Testis (tissue), 3 donors: ENCODE data around the gene MFAP3. TPM values are rescaled to one million over a fixed set of nuclear protein-coding genes. Genes with fewer than 3 reads are reported as not detected.
"Not testable (repeated sequence)": the region's sequence is repeated elsewhere in the genome, so short reads cannot be mapped to it uniquely, and the experiment has no call there.

ENCODE experiments used
- DNase-seq: peaks from one replicate; pipeline ENCODE4 v3.0.0-alpha.2; 2019
- H3K27ac ChIP-seq, 2 donors: fragments of 200-600 bp; sonication (generic); one replicate each; pipeline ENCODE4 v1.5.1; 2019
- H3K27me3 ChIP-seq: fragments of 200-600 bp; sonication (generic); one replicate; pipeline ENCODE4 v1.5.1; 2019
- H3K36me3 ChIP-seq: fragments of 200-600 bp; sonication (generic); one replicate; pipeline ENCODE4 v1.5.1; 2017; ENCODE audit warnings: low read depth; ENCODE audit errors: missing control alignments
- H3K4me1 ChIP-seq: fragments of 200-600 bp; sonication (generic); one replicate; pipeline ENCODE4 v1.5.1; 2019
- H3K4me3 ChIP-seq, 2 donors: fragments of 200-600 bp; sonication (generic); one replicate each; pipeline ENCODE4 v1.5.1; 2017 to 2019
- H3K9me3 ChIP-seq: fragments of 200-600 bp; sonication (generic); one replicate; pipeline ENCODE4 v1.5.1; 2017
- POLR2A ChIP-seq: fragments of 450-650 bp; IDR thresholded peaks from one replicate; pipeline ENCODE4 v1.6.1; 2017; ENCODE audit warnings: antibody characterized with exemption, mild to moderate bottlenecking, moderate library complexity
- WGBS, 2 donors: methylation state at CpG; one replicate each; pipeline ENCODE4 v1.1.5; 2018; 5-methylcytosine and 5-hydroxymethylcytosine counted together
- intact Hi-C: fragments of 100-400 bp; cut with DNase I; formaldehyde crosslinking; loops from one replicate; pipeline ENCODE4 v1.15.1; 2023; ENCODE audit warnings: low total_unique reads
- polyA plus RNA-seq: library from polyadenylated mRNA; stranded (reverse); fragments of 350-450 nt; fragmentation: Illumina TruSeq; extraction: RNeasy Lipid Tissue Mini Kit (QIAGEN cat#74804); gene quantifications from one replicate; pipeline ENCODE4 v1.2.3, GENCODE V29; 2014; ENCODE audit warnings: low read depth, low replicate concordance; ENCODE audit not compliant: insufficient read depth
- total RNA-seq, 2 donors: library from RNA; depleted of rRNA; stranded (reverse); fragments of >200 nt; gene quantifications; one replicate each; pipeline ENCODE4 v1.2.3, GENCODE V29; 2016
- TF ChIP-seq, protein P1 (sequence below), 3 experiments: fragments of 450-650 bp in 2 of 3; fragments of 200-600 bp in 1 of 3; sonication (generic) in 1 of 3; IDR thresholded peaks; one replicate each; pipeline ENCODE4 v1.5.1; 2016 to 2019; ENCODE audit warnings: antibody characterized with exemption in 3 of 3, mild to moderate bottlenecking in 2 of 3, moderate library complexity in 1 of 3

The MFAP3 gene
- total and polyA plus RNA-seq, 3 donors from 2014 or later = 18.5 to 31.5 (median 30.0) TPM

DNA sequence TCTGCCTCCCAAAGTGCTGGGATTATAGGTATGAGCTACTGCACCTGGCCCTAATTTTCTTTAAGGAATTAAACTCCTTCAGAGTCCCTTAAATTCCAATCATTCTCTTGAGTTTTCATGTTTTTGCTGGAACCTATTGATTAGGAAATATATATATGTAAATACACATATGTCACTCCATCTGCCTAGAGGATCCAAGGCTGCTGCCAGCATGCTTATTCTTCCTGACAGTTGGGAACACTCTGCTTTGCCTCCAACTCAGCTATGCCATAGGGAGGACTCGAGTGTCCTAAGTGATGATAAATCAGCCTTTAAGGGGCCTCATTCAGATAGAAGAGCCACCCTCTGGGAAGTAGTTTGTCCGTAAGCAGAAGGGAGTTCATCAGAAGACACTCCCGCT, 21.8 kb downstream of the MFAP3 start:
- H3K36me3 ChIP-seq = no peaks in the 10 kb centered on the region
- no peak overlapping the region for H3K27ac ChIP-seq
- H3K27me3 ChIP-seq = no peaks in the 10 kb centered on the region
- 86 to 88% methylated on average over 3 of the region's 3 CpGs for WGBS, 2 donors
- intact Hi-C loops = no loop called here
- DNase-seq = no peak
- H3K9me3 ChIP-seq = no peaks in the 10 kb centered on the region
- no peaks in the 10 kb centered on the region for H3K4me1 ChIP-seq
- no peak overlapping the region for H3K4me3 ChIP-seq
- TF ChIP-seq, protein P1, sequence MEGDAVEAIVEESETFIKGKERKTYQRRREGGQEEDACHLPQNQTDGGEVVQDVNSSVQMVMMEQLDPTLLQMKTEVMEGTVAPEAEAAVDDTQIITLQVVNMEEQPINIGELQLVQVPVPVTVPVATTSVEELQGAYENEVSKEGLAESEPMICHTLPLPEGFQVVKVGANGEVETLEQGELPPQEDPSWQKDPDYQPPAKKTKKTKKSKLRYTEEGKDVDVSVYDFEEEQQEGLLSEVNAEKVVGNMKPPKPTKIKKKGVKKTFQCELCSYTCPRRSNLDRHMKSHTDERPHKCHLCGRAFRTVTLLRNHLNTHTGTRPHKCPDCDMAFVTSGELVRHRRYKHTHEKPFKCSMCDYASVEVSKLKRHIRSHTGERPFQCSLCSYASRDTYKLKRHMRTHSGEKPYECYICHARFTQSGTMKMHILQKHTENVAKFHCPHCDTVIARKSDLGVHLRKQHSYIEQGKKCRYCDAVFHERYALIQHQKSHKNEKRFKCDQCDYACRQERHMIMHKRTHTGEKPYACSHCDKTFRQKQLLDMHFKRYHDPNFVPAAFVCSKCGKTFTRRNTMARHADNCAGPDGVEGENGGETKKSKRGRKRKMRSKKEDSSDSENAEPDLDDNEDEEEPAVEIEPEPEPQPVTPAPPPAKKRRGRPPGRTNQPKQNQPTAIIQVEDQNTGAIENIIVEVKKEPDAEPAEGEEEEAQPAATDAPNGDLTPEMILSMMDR (IDR thresholded peaks at IDR 0.05) = no peak
- TF ChIP-seq POLR2A = no peak

DNA sequence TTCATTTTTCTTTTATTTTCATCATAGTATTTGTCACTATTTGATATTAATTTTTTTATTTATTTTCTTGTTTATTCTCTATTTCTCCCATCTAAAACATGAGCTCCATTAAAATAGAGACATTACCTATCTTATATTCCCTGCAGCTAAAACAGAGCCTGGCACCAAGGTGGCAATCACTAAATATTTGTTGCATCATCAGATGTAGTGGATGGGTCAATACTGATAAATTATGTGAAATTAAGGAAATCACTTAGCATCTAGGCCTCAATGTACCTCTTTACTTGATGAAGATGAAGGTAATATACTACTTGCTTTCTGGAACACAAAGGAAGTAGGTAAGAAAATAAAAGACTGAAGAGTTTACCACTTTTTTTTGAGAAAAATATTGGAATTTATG, 24.6 kb downstream of the MFAP3 start:
- H3K27ac ChIP-seq = no peak overlapping the region
- no peaks in the 10 kb centered on the region for H3K36me3 ChIP-seq
- no peaks in the 10 kb centered on the region for H3K4me1 ChIP-seq
- no peaks in the 10 kb centered on the region for H3K9me3 ChIP-seq
- TF ChIP-seq, protein P1 (IDR thresholded peaks at IDR 0.05) = no peak
- no peak for TF ChIP-seq POLR2A
- H3K27me3 ChIP-seq = no peaks in the 10 kb centered on the region
- intact Hi-C loops = no loop called here
- no peak for DNase-seq
- H3K4me3 ChIP-seq = no peak overlapping the region

DNA sequence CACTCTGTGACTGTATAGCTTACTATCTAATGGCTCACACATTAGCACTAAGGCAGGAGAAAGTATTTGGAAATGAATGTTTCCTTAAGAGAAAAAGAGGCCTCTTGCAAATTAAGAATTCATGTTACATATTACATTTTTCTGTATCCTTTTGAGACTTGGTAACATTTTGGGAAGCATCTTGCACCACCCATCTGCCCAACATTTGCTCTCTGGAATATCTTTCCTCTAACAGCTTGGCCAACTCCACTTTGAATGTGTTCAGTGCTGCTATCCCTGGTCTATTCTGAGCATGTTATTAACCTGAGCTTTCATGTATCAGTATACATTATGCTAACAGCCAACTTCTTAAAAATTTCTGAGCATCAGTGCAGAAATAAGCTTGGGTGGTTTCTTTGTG, 27.2 kb downstream of the MFAP3 start:
- Histone ChIP-seq H3K36me3 (no peaks in the 10 kb centered on the region), H3K4me1 (no peaks in the 10 kb centered on the region), H3K27me3 (no peaks in the 10 kb centered on the region), H3K9me3 (no peaks in the 10 kb centered on the region), H3K4me3 (no peak overlapping the region), H3K27ac (no peak overlapping the region)
- no peak for DNase-seq
- intact Hi-C loops = no loop called here
- TF ChIP-seq, protein P1 (IDR thresholded peaks at IDR 0.05) = no peak
- TF ChIP-seq POLR2A = no peak

DNA sequence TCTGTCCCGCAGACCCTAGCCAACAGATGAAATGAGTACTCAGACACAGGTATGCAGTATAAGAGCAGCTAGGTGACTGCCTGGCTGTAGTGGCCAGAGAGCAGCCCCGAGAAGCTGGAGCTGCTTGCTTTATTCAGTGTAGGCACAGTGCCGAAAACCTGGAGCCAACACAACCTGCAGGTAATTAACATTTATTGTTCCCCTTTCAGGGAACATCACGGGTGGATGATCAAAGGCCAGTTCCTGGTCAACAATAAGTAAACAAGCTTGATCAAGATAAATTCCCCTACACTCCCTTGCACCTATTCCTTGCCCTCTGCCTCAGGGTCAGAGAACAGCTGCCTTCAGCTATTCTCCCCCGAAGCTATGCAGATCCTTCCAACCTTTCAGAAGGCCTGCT, 31.1 kb downstream of the MFAP3 start:
- not testable (repeated sequence) for H3K9me3 ChIP-seq
- intact Hi-C loops = loop anchor here (5.0 to 10.0 kb wide), 2 partner anchors 112 to 335 kb away; no protein-coding TSS in a partner anchor

DNA sequence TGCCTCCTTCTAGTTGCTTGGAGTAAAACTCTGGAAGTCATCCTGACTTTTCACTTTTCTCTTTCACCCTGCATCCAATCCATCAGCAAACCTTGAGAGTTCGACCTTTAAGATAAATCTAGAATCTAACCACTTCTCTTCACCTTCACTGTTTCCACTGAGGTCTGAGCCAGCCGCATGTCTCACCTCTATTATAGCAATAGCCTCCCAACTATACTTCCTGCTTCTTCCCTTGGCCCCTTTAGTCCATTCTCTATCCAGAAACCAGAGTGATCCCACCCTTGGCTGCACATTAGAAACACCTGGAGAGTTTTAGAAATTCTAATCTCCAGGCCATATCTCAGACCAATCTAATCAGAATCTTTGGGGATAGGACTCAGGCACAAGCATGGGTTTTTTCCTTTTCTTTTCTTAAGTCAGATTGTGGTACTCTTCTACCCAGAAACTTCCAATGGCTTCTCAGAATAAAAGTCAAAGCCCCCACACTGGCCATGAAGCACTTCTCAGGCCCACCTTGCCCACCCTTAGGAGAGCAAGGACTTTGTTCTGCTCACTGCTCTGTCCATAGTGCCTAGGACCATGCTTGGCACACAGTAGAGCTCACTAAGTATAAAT, 33.1 kb downstream of the MFAP3 start:
- Histone ChIP-seq H3K4me3 (no peak overlapping the region), H3K36me3 (no peaks in the 10 kb centered on the region), H3K27ac (no peak overlapping the region), H3K9me3 (no peaks in the 10 kb centered on the region), H3K4me1 (no peaks in the 10 kb centered on the region), H3K27me3 (no peaks in the 10 kb centered on the region)
- TF ChIP-seq POLR2A = no peak
- TF ChIP-seq, protein P1 (IDR thresholded peaks at IDR 0.05) = no peak
- no peak for DNase-seq
- intact Hi-C loops = loop anchor here (5.0 to 10.0 kb wide), 2 partner anchors 110 to 333 kb away; no protein-coding TSS in a partner anchor
- 53 to 58% methylated on average over 2 of the region's 2 CpGs for WGBS, 2 donors

More for the DNA sequence above, 31.1 kb downstream of the MFAP3 start:
- H3K27ac ChIP-seq, H3K4me3 ChIP-seq, DNase-seq, H3K27me3 ChIP-seq, H3K4me1 ChIP-seq, H3K36me3 ChIP-seq: not testable (repeated sequence)
- 89 to 90% methylated on average over 5 of the region's 5 CpGs for WGBS, 2 donors
